ENCODE measurements around the gene DLX3.

The DLX3 gene

DNA sequence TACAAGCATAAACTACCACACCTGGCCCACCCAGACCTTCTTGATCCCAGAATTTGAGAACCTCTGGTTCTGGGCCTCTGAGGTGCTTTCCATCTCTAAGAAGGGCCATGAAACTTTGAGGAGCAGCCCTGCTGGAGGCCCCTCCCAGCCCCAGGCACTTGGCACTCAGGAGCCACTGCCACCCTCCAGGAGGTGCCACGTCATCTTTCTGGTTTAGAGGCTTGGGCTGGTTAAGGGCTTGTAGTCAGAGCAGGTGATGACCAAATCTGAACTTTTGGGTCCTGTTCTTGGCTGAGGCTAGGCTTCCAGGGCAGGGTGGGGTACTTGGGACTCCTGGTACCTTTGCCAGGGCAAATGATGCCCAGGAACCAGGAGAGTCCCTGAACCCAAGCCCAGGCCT, 39.9 kb downstream of the DLX3 start:
- DNase-seq = peak in 1 of 5 experiments; percentile 14

DNA sequence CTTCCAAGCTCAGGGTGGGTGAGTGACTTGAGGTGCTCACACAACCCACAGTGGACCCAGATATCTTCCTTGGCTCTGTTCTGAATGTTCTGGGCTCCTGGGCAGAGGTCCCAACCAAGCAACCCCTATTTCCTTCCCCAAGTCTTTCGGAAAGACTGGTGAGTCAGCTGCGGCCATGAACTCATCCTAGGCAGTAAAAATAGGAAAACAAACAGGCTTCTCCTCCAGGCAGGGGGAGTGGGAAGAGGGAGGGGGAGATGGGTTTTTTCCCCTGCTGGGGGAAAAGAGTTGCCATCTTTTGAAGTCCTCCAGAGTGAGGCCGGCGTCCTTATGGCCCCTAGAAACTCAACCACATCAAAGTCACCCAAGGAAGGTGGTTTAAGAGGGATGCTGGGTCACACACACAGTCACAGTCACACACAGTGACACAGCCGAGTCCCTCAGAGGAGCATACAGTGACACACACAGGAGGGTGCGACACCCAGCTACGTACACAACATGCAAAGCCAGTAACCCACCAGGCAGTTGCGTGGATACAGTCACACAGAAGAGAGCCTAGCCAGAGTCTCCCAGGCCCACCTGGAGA, 42.0 kb downstream of the DLX3 start:
- no peak for DNase-seq

DNA sequence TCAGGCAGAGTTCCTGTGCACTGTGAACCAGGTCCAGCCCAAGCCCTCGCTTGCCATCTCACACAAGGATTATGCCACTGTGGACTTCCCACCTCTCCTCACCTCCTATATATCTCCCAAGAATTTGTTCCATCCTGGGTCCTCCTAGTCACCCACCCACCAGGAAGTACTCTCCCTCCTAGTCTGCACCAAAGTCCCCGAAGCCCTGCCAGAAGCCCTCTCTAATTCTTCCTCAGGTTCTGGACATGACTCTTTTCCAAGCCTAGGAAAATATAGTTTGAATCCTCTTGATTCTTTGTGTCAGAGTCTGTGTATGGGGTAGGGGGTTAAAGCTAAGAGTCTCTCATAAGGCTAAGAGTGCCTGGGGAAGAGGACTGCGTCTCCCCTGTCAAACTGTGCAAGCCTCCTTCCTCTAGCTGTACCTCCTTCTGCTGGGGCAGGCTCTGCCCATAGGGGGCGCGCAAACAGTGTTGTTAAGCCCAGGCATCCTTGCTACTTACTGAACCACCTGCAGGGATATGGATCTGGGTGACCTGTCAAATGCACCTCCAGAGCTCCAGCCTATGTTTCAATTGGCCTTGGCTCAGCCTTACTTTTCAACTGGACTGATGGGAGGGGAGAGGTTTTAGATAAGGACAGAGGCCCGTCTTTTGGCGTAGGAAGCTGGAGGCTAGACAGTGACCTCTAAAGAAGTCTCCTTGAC, 42.7 kb downstream of the DLX3 start:
- peak; percentile 51 to 74 (median 68) for DNase-seq

DNA sequence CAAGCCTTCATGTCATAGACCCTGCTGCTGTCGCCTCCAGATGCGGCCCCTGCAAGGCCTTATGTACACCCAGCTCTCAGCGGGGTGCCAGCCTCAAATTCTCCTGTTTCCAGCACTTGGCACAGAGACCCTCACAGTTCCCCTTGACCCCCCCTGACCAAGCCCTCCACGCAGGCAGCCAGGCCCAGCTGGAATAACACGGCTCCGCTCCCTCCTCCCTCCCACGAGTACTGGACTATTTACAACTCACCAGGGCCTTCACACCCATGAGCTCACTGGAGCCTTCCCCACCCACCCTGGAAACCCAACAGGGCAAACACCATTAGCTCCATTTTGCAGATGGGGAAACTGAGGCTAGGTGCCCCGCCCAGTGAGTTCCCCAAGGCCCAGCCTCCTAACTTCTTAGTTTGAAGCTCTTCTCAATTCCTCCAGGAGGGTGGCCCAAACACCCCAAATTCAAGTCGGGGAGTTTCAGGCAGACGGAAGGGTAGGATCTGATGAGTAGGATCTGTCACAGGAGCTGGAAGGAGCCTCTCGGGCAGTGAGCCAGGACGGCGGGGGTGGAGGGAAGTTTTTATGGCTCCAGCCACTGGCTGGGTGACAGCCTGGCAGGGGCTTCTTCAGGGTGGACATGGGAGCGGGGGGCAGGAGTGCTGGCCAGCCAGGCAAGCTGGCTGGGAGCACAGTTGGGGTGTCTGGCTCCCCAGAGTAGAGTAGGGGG, 43.5 kb downstream of the DLX3 start:
- no peak for DNase-seq

DNA sequence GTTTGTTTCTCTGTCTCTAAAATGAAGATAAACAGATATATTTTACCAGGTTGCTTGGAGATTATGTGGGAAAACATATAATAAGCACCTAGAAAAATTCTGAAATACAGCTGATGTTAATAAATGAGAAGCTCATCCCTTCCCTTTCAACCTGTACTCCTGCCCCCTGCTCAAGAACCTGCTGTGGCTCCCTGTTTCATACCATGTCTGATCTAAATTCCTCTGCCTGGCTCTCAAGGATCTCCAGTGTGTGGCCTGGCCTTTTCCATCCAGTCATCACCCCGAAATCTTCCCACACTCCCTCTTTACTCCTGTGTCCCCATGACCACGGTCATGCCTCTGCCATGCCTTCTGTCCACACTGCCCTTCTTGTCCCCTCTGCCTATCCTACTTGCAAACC, 45.4 kb downstream of the DLX3 start:
- no peak for DNase-seq

DNA sequence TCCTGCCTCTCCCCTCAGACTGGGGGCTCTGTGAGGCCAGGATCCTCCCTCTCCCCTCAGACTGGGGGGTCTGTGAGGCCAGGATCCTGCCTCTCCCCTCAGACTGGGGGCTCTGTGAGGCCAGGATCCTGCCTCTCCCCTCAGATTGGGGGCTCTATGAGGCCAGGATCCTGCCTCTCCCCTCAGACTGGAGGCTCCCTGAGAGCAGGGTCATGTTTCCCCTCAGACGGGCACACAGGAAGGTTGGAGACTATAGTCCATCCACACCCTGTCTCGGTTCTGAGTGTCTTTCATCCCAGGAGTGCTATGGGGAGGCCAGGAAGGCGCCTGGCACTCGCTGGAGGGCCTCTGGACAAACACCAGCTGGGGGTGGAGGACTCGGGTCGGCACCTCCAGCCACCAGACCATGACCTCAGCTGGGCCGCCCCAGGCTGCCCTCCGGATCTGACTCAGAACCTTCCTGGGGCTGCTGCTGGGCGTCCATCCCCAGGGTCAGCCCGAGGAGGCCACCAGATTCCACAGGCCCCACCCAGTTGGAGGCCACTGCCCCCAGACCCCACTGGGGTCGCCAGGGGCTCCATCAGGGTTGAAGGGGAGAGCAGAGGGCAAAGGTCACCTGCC, 48.0 kb downstream of the DLX3 start:
- DNase-seq = no peak

GRCh38 chr17:49946208-49946607, 48.8 kb downstream of the DLX3 start:
- no peak for DNase-seq

GRCh38 chr17:49944273-49944870, 50.7 kb downstream of the DLX3 start:
- DNase-seq = no peak

GRCh38 chr17:49942947-49943346, 52.1 kb downstream of the DLX3 start:
- no peak for DNase-seq

DNA sequence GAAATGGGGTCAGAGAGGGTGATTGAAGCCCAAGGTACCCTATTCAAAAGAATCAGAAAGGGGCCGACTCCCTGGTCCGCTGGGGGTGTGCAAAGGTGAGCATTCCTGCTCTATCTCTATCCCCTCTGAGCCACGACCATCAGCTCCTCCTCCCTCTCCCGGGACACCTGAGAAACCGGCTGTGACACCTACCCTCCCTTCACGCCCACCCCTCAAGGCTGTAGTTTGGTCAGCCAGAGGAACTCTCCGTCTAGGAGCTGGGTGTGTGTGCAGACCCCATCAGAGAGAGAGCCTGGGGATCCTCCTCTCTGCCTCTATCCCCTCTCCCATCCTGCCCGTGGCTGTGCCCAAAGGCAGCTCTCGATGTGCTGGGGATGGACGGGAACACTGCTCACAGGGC, 53.6 kb downstream of the DLX3 start:
- no peak for DNase-seq
